GM12878 (cell line): ENCODE measurements around the gene NFYC. TPM values are rescaled to one million over a fixed set of nuclear protein-coding genes. Genes with fewer than 3 reads are reported as not detected.

Experiments used
- ATAC-seq: fragments of 200-7000 bp; cut with Tn5 transposase; 3 replicates; pipeline ENCODE4 v1.9.1; 2020; ENCODE audit warnings: mild to moderate bottlenecking, moderate library complexity
- BruUV-seq: library from RNA; stranded (reverse); fragments of 400-500 nt; replicated peaks from 2 replicates; lab custom pipeline; 2021; lab: Mats Ljungman, UMichigan
- CTCF ChIA-PET: fragments of 300-600 bp; sonication (Branson Sonifier 250); formaldehyde crosslinking; extraction: SDS; loops from one replicate; lab custom pipeline; 2021; ENCODE audit warnings: inconsistent platforms; lab: Yijun Ruan, JAX
- POLR2A ChIA-PET: fragments of 350-600 bp; formaldehyde crosslinking; extraction: SDS; loops from one replicate; lab custom pipeline; 2021; ENCODE audit warnings: inconsistent platforms; lab: Charles Lee
- RAD21 ChIA-PET: fragments of 300-600 bp; sonication (Branson Sonifier 250); formaldehyde crosslinking; loops from one replicate; lab custom pipeline; 2023; ENCODE audit warnings: antibody characterized with exemption; ENCODE audit not compliant: unreplicated experiment; lab: Charles Lee
- SMC1A ChIA-PET: fragments of 300-600 bp; sonication (Branson Sonifier 250); formaldehyde crosslinking; loops from one replicate; lab custom pipeline; 2023; ENCODE audit not compliant: unreplicated experiment, uncharacterized antibody; lab: Charles Lee
- DNase-seq: peaks from one replicate; pipeline ENCODE4 v3.0.0-alpha.2; 2011; ENCODE audit warnings: low read depth, low spot score
- FAIRE-seq: peaks from 3 replicates; lab custom pipeline; 2011; peaks lifted over from hg19 to GRCh38; lab: Jason Lieb, UNC
- H2AFZ ChIP-seq: 2 replicates; pipeline ENCODE4 v1.6.0; 2011; ENCODE audit warnings: low read depth, low read length, control low read depth; ENCODE audit not compliant: control insufficient read depth
- H3K27ac ChIP-seq: 2 replicates; pipeline ENCODE4 v1.5.1; 2011; ENCODE audit warnings: control low read depth; ENCODE audit not compliant: control insufficient read depth, insufficient read depth
- H3K27me3 ChIP-seq, 2 experiments: replicated peaks in 1 of 2; 2 replicates each; pipeline versions ENCODE4 v1.6.0 to v1.6.1; 2011; ENCODE audit warnings: low read length in 1 of 2; ENCODE audit not compliant: control insufficient read depth in 2 of 2, insufficient read depth in 2 of 2
- H3K36me3 ChIP-seq, 2 experiments: 2 replicates each; pipeline ENCODE4 v1.5.1; 2011; ENCODE audit warnings: low read length in 1 of 2; ENCODE audit not compliant: control insufficient read depth in 2 of 2, insufficient read depth in 2 of 2
- H3K4me1 ChIP-seq: 2 replicates; pipeline ENCODE4 v1.6.1; 2011; ENCODE audit warnings: mild to moderate bottlenecking, low read length, moderate library complexity, mixed read lengths; ENCODE audit not compliant: control insufficient read depth, insufficient read depth
- H3K4me2 ChIP-seq: 2 replicates; pipeline ENCODE4 v1.6.0; 2011; ENCODE audit warnings: control low read depth; ENCODE audit not compliant: control insufficient read depth, insufficient read depth
- H3K4me3 ChIP-seq: fragments of 200-600 bp; sonication (generic); 2 replicates; pipeline ENCODE4 v1.5.1; 2016
- H3K79me2 ChIP-seq: 2 replicates; pipeline ENCODE4 v1.6.0; 2011; ENCODE audit warnings: low read length; ENCODE audit not compliant: control insufficient read depth, insufficient read depth
- H3K9ac ChIP-seq: 2 replicates; pipeline ENCODE4 v1.8.0; 2011; ENCODE audit warnings: low read length, control low read depth, mixed read lengths; ENCODE audit not compliant: control insufficient read depth, insufficient read depth
- H3K9me3 ChIP-seq: replicated peaks from 3 replicates; pipeline ENCODE4 v1.5.1; 2011; ENCODE audit warnings: mild to moderate bottlenecking, low read length; ENCODE audit not compliant: control insufficient read depth, insufficient read depth
- H4K20me1 ChIP-seq: 2 replicates; pipeline ENCODE4 v1.6.0; 2011; ENCODE audit not compliant: control insufficient read depth, insufficient read depth
- BACH1 ChIP-seq: fragments of 450-650 bp; IDR thresholded peaks from 2 replicates; pipeline ENCODE4 v1.6.1; 2017; ENCODE audit warnings: mild to moderate bottlenecking, borderline replicate concordance
- BCLAF1 ChIP-seq: fragments of 450-650 bp; IDR thresholded peaks from 2 replicates; pipeline ENCODE4 v1.6.1; 2017; ENCODE audit warnings: antibody characterized with exemption, mild to moderate bottlenecking, moderate library complexity
- CBFB ChIP-seq: IDR thresholded peaks from 2 replicates; pipeline ENCODE4 v1.6.1; 2016; ENCODE audit warnings: antibody characterized with exemption, low read depth
- CBX3 ChIP-seq: fragments of 200-600 bp; sonication (generic); IDR thresholded peaks from 2 replicates; pipeline ENCODE4 v1.6.1; 2016; ENCODE audit warnings: low read depth, borderline replicate concordance
- EZH2 ChIP-seq: IDR thresholded peaks from 2 replicates; pipeline ENCODE4 v1.6.1; 2012; ENCODE audit warnings: low read depth, mild to moderate bottlenecking, control low read depth, inconsistent platforms, low read length, borderline replicate concordance; ENCODE audit not compliant: control insufficient read depth
- NR2F1 ChIP-seq: fragments of 450-650 bp; conservative IDR thresholded peaks from 2 replicates; pipeline ENCODE4 v1.6.1; 2017; ENCODE audit warnings: mild to moderate bottlenecking
- RB1 ChIP-seq: fragments of 450-650 bp; formaldehyde crosslinking; IDR thresholded peaks from 2 replicates; pipeline ENCODE4 v1.6.1; 2017; ENCODE audit warnings: mild to moderate bottlenecking, borderline replicate concordance
- RFX5 ChIP-seq: IDR thresholded peaks from 2 replicates; pipeline ENCODE4 v1.6.1; 2011; ENCODE audit warnings: low read depth, low read length, improper control_type of control experiment
- SRF ChIP-seq, 2 experiments: IDR thresholded peaks; 2 replicates each; pipeline ENCODE4 v1.6.1; 2011; ENCODE audit warnings: low read depth in 2 of 2, low read length in 2 of 2, mild to moderate bottlenecking in 1 of 2, moderate library complexity in 1 of 2
- USF2 ChIP-seq: IDR thresholded peaks from 2 replicates; pipeline ENCODE4 v1.6.1; 2011; ENCODE audit warnings: low read depth, low read length, improper control_type of control experiment, borderline replicate concordance
- ZBED1 ChIP-seq: IDR thresholded peaks from 2 replicates; pipeline ENCODE4 v1.6.1; 2016; ENCODE audit warnings: borderline replicate concordance
- ZNF217 ChIP-seq: fragments of 450-650 bp; IDR thresholded peaks from 2 replicates; pipeline ENCODE4 v1.6.1; 2017; ENCODE audit warnings: antibody characterized with exemption, mild to moderate bottlenecking
- WGBS: methylation state at CpG from one replicate; pipeline ENCODE4 v1.1.6; 2016; ENCODE audit warnings: low lambda C conversion rate; ENCODE audit not compliant: insufficient replicate concordance, insufficient coverage; ENCODE audit errors: missing lambda C conversion rate; 5-methylcytosine and 5-hydroxymethylcytosine counted together
- in situ Hi-C: fragments of 300-500 bp; cut with MboI; formaldehyde crosslinking; loops from 9 replicates; pipeline ENCODE4 v1.14.3; 2018; ENCODE audit warnings: mixed read lengths
- intact Hi-C: fragments of 100-400 bp; cut with micrococcal nuclease; formaldehyde crosslinking; loops from one replicate; pipeline ENCODE4 v1.14.2; 2022; ENCODE audit not compliant: unreplicated experiment
- polyA plus RNA-seq, 11 experiments: library from polyadenylated mRNA; depleted of rRNA in 4 of 11; unstranded in 6 of 11; stranded (reverse) in 5 of 11; fragments of >200 nt; fragmentation: Nextera tagmentation in 4 of 11; fragmentation: Illumina TruSeq in 1 of 11; extraction: Ambion mirVana in 4 of 11; extraction: Trizol in 1 of 11; gene quantifications; 1 replicate in 1 of 11; 2 replicates in 10 of 11; pipeline versions ENCODE4 v1.2.1 to v1.2.3, GENCODE V29; 2011 to 2016; ENCODE audit warnings: inconsistent platforms in 2 of 11, missing spikeins in 2 of 11, low read depth in 1 of 11
- total RNA-seq, 4 experiments: library from RNA; depleted of rRNA in 3 of 4; stranded (reverse); fragments of >200 nt in 3 of 4; fragmentation: Illumina TruSeq in 1 of 4; extraction: Trizol in 1 of 4; gene quantifications; 2 replicates each; pipeline versions ENCODE4 v1.2.1 to v1.2.3, GENCODE V29; 2013 to 2021

The NFYC gene
- total and polyA plus RNA-seq, 10 of the 15 experiments (the other 5 are each of a cell fraction or from before 2014, with no cell fraction given) = 4.3 to 84.2 (median 58.3) TPM

GRCh38 chr1:40801742-40802077 is 110.2 kb downstream of the NFYC start:
- SMC1A ChIA-PET = no interaction called here
- Histone ChIP-seq H3K9ac (no peak overlapping the region), H3K4me1 (peaks cover 33% of the 10 kb centered on the region)
- no peak for TF ChIP-seq CBX3
- no peak for TF ChIP-seq BCLAF1
- no peak for TF ChIP-seq USF2
- no peak for TF ChIP-seq ZBED1
- no peak for TF ChIP-seq RB1
- TF ChIP-seq ZNF217 = no peak
- no peak for TF ChIP-seq RFX5
- no peak for TF ChIP-seq CBFB
- TF ChIP-seq EZH2 = no peak
- no peak for TF ChIP-seq SRF (IDR thresholded peaks at IDR 0.05; ENCODE audit: low read depth in 2 of 2, low read length in 2 of 2)
- no peak for TF ChIP-seq NR2F1
- no peak for TF ChIP-seq BACH1
- TF ChIP-seq, all 136 proteins: peak for 0
- no peaks in the 10 kb centered on the region for H3K36me3 ChIP-seq
- ChIA-PET POLR2A (no interaction called here), CTCF (interaction anchor here (2.5 kb wide), 1 partner anchor 27 kb away, joined by 12 read pairs; no protein-coding TSS in a partner anchor), RAD21 (no interaction called here)
- FAIRE-seq (peak; percentile 52), DNase-seq (no peak), ATAC-seq (no peak)
- 40% methylated on average over 3 of the region's 3 CpGs for WGBS
- H2AFZ ChIP-seq = peak overlapping the region; percentile 22
- in situ Hi-C loops = no loop called here
- H4K20me1 ChIP-seq = no peaks in the 10 kb centered on the region
- H3K27ac ChIP-seq = no peak overlapping the region
- H3K9me3 ChIP-seq = no peaks in the 10 kb centered on the region
- H3K27me3 ChIP-seq = no peaks in the 10 kb centered on the region
- no TSS peak for BruUV-seq
- no peaks in the 10 kb centered on the region for H3K79me2 ChIP-seq
- intact Hi-C loops = no loop called here
- peak overlapping the region; percentile 85 for H3K4me2 ChIP-seq
- H3K4me3 ChIP-seq = peak overlapping the region; percentile 61
